SK-N-MC (cell line): ENCODE measurements around the gene TAS2R40.

ENCODE experiments used
- DNase-seq: peaks from one replicate; pipeline ENCODE4 v3.0.0-alpha.2; 2011; ENCODE audit warnings: low read depth, low spot score
- H3K27ac ChIP-seq: fragments of 200-600 bp; sonication (generic); 2 replicates; pipeline ENCODE4 v1.5.1; 2016; ENCODE audit warnings: mixed run types
- H3K36me3 ChIP-seq: fragments of 200-600 bp; sonication (generic); 2 replicates; pipeline ENCODE4 v1.6.1; 2017; ENCODE audit warnings: antibody characterized with exemption, low read length, mixed read lengths; ENCODE audit not compliant: insufficient read depth
- H3K4me3 ChIP-seq: fragments of 200-600 bp; sonication (generic); 2 replicates; pipeline ENCODE4 v1.5.1; 2016
- H3K9ac ChIP-seq: fragments of 200-600 bp; sonication (generic); 2 replicates; pipeline ENCODE4 v1.8.0; 2017; ENCODE audit warnings: mixed run types, mixed read lengths; ENCODE audit not compliant: insufficient read length
- H3K9me3 ChIP-seq: fragments of 200-600 bp; sonication (generic); 2 replicates; pipeline ENCODE4 v1.6.1; 2017; ENCODE audit warnings: low read depth, mild to moderate bottlenecking, antibody characterized with exemption, low read length, moderate library complexity, mixed read lengths
- EZH2 ChIP-seq: fragments of 200-600 bp; sonication (generic); IDR thresholded peaks from one replicate; pipeline ENCODE4 v1.6.1; 2017; ENCODE audit warnings: antibody characterized with exemption
- FOXP2 ChIP-seq: optimal IDR thresholded peaks from 2 replicates; pipeline ENCODE3; 2011; ENCODE audit warnings: mild to moderate bottlenecking, moderate library complexity; ENCODE audit not compliant: insufficient read depth; ENCODE audit errors: extremely low read length, control extremely low read depth
- POLR2AphosphoS5 ChIP-seq: IDR thresholded peaks from 2 replicates; pipeline ENCODE4 v1.6.1; 2012; ENCODE audit warnings: mild to moderate bottlenecking, low read depth, low read length, borderline replicate concordance

The TAS2R40 gene

DNA sequence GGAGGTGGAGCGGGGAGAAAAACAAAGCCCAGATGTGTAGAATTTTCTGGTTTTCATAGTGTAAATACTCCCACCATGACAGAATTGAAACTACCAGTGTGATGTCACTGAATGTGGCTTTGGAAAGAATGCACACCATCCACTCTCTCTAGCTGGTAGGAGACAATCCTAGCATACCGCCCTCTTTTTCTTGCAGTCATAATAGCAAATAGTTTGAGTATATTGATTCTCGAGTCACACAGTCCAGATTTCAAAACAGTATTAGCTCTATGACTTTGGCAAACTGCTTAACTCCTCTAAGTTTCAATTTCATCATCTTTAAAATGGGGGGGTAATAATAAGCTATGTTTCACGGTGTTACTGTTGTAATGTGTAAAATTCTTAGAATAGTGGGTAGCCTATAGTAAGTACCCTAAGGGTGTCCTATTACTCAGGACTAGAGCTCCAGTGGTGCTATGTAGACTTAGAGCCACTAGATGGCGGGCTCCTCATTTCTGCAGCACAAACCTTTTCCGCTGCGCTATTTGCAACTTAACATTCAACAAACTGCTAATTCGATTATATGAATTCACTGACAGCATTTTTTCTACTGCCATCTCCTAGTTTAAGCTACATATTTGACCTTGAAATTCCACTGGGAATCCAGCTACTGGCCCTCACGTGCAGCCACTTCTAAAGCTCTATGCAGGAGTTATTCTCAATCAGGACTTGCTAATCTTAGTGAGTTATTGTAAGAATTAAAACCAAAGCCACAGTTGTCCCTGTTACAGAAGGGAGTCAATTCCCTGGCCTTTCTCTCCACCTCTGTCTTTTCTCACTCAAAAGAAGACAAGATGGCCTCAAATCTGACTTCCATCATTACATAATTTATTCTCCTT, 18.7 kb downstream of the TAS2R40 start:
- peak; percentile 80 for DNase-seq

GRCh38 chr7:143242306-143242705, 20.5 kb downstream of the TAS2R40 start:
- H3K4me3 ChIP-seq: no peak overlapping the region
- TF ChIP-seq EZH2: no peak
- TF ChIP-seq FOXP2: no peak
- TF ChIP-seq POLR2AphosphoS5: no peak
- H3K9me3 ChIP-seq: no peaks in the 10 kb centered on the region
- H3K9ac ChIP-seq: no peak overlapping the region
- no peak overlapping the region for H3K27ac ChIP-seq
- DNase-seq: no peak
- H3K36me3 ChIP-seq: no peaks in the 10 kb centered on the region

More for the DNA sequence above, 18.7 kb downstream of the TAS2R40 start:
- H3K9ac ChIP-seq: no peak overlapping the region
- TF ChIP-seq EZH2: no peak
- H3K4me3 ChIP-seq: 0 out of 2 replicates have a peak overlapping the region, but pooled peaks have one; percentile 24
- H3K9me3 ChIP-seq: no peaks in the 10 kb centered on the region
- no peak overlapping the region for H3K27ac ChIP-seq
- H3K36me3 ChIP-seq: no peaks in the 10 kb centered on the region

GRCh38 chr7:143243111-143243510, 21.3 kb downstream of the TAS2R40 start:
- Histone ChIP-seq H3K36me3 (no peaks in the 10 kb centered on the region), H3K4me3 (no peak overlapping the region), H3K9ac (no peak overlapping the region), H3K27ac (no peak overlapping the region), H3K9me3 (no peaks in the 10 kb centered on the region)
- no peak for DNase-seq
- TF ChIP-seq EZH2: no peak
- no peak for TF ChIP-seq FOXP2
- TF ChIP-seq POLR2AphosphoS5: no peak

GRCh38 chr7:143243614-143244013, 21.8 kb downstream of the TAS2R40 start:
- DNase-seq: no peak
- no peak overlapping the region for H3K27ac ChIP-seq
- no peak overlapping the region for H3K9ac ChIP-seq

GRCh38 chr7:143244321-143244720, 22.5 kb downstream of the TAS2R40 start:
- no peak overlapping the region for H3K27ac ChIP-seq
- H3K9me3 ChIP-seq: no peaks in the 10 kb centered on the region

More at GRCh38 chr7:143243614-143244013, 21.8 kb downstream of the TAS2R40 start:
- TF ChIP-seq EZH2 (no peak), POLR2AphosphoS5 (no peak), FOXP2 (no peak)
- Histone ChIP-seq H3K36me3 (no peaks in the 10 kb centered on the region), H3K4me3 (no peak overlapping the region), H3K9me3 (no peaks in the 10 kb centered on the region)

DNA sequence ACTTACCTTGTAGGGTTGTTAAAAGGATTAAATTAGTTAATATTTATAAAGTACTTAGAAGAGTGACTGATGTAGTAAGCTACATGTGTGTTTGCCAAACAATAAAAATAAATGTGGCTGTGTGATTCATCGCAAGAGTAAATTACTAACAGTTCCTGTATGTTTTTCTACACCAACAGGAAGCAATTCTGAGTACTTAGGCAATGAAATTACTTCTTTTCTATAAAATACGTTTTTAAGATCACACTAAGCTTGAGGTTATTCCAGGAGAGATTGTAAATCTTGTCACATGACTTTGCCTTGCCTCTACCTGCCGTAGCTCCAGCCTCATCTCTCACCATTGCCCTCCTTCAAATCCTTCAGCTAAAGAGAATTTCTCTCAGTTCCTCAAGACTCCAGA, 23.3 kb downstream of the TAS2R40 start:
- H3K9ac ChIP-seq: no peak overlapping the region
- H3K27ac ChIP-seq: no peak overlapping the region

More at GRCh38 chr7:143244321-143244720, 22.5 kb downstream of the TAS2R40 start:
- no peak overlapping the region for H3K4me3 ChIP-seq
- no peaks in the 10 kb centered on the region for H3K36me3 ChIP-seq
- no peak overlapping the region for H3K9ac ChIP-seq
- no peak for DNase-seq
- TF ChIP-seq POLR2AphosphoS5 (no peak), FOXP2 (no peak), EZH2 (no peak)

DNA sequence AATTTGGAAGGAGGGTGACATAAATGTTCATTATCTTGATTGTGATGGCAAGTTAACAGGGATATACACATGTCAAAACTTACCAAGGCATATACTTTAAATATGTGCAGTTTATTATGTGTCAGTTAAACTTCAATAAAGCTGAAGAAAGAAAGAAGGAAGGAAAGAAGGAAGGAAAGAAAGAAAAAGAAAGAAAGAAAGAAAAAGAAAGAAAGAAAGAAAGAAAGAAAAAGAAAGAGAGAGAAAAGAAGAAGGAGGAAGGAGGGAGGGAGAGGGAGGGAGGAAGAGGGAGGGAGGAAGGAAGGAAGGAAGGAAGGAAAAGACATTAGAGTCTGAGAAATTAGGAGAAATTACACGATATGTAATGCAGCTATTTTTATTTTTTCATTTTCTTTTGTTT, 25.5 kb downstream of the TAS2R40 start:
- no peak overlapping the region for H3K9ac ChIP-seq
- DNase-seq: no peak
- H3K9me3 ChIP-seq: no peaks in the 10 kb centered on the region
- no peak for TF ChIP-seq POLR2AphosphoS5
- no peak for TF ChIP-seq EZH2
- TF ChIP-seq FOXP2: no peak
- H3K27ac ChIP-seq: no peak overlapping the region
- H3K36me3 ChIP-seq: no peaks in the 10 kb centered on the region
- H3K4me3 ChIP-seq: no peak overlapping the region

More for the DNA sequence above, 23.3 kb downstream of the TAS2R40 start:
- Histone ChIP-seq H3K4me3 (no peak overlapping the region), H3K9me3 (no peaks in the 10 kb centered on the region), H3K36me3 (no peaks in the 10 kb centered on the region)
- no peak for DNase-seq
- no peak for TF ChIP-seq POLR2AphosphoS5
- TF ChIP-seq FOXP2: no peak
- no peak for TF ChIP-seq EZH2

DNA sequence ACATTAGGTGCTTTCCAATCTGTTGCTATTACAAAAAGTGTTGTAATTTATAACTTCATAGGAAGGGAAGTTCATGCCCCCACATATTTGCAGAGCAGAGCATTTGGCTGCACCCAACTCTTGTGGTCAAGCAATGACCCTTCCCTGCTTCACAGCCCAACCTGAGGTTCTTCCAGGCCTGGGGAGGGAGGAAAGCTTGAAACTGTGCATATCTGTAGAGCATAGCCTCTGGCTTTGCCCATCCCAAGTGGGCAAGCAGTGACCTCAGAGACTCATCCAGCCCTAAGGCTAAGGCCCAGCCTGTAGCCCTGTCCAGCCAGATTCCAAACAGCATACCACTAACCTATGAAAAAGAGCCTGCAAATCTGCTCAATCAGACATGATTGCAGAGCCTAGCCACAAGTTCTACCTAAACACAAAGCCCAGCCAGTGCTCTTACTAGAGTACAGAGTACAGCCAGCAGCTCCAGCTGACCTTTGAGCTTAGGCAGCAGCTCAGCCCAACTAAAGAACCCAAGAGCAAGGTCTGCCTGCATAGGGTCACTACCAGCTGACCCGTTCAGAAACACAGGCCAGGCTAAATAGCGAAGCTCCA, 27.0 kb downstream of the TAS2R40 start:
- DNase-seq: no peak
- Histone ChIP-seq H3K9ac (no peak overlapping the region), H3K27ac (no peak overlapping the region), H3K4me3 (no peak overlapping the region), H3K36me3 (no peaks in the 10 kb centered on the region), H3K9me3 (no peaks in the 10 kb centered on the region)
- no peak for TF ChIP-seq EZH2
- no peak for TF ChIP-seq FOXP2
- no peak for TF ChIP-seq POLR2AphosphoS5
